Endodermal cell (in vitro differentiated cells): ENCODE results near the gene PLCL2. TPM values are rescaled to one million over a fixed set of nuclear protein-coding genes. Genes with fewer than 3 reads are reported as not detected.

ENCODE experiments used
- DNase-seq: peaks from one replicate; pipeline ENCODE4 v3.0.0-alpha.2; 2017
- H3K27ac ChIP-seq: 2 replicates; pipeline ENCODE4 v1.5.1; 2013; ENCODE audit warnings: mild to moderate bottlenecking, low read depth, low read length, moderate library complexity
- H3K27me3 ChIP-seq: 2 replicates; pipeline ENCODE4 v1.6.1; 2013; ENCODE audit warnings: mild to moderate bottlenecking, low read length, moderate library complexity; ENCODE audit not compliant: insufficient read depth, control insufficient read depth, poor library complexity, severe bottlenecking
- H3K36me3 ChIP-seq: 2 replicates; pipeline ENCODE4 v1.7.0; 2013; ENCODE audit warnings: mild to moderate bottlenecking, low read length, moderate library complexity; ENCODE audit not compliant: control insufficient read depth, insufficient read depth
- H3K4me1 ChIP-seq: one replicate; pipeline ENCODE4 v1.7.0; 2013; ENCODE audit warnings: low read length; ENCODE audit not compliant: control insufficient read depth, insufficient read depth
- H3K4me3 ChIP-seq: 2 replicates; pipeline ENCODE4 v1.5.1; 2013; ENCODE audit warnings: mild to moderate bottlenecking, low read length, moderate library complexity
- H3K9ac ChIP-seq: 2 replicates; pipeline ENCODE4 v1.6.1; 2013; ENCODE audit warnings: mild to moderate bottlenecking, low read length, moderate library complexity; ENCODE audit not compliant: poor library complexity, severe bottlenecking; ENCODE audit errors: extremely low read depth
- H3K9me3 ChIP-seq: 2 replicates; pipeline ENCODE4 v1.6.1; 2013; ENCODE audit warnings: mild to moderate bottlenecking, low read length, moderate library complexity; ENCODE audit not compliant: control insufficient read depth
- H3K27ac Mint-ChIP-seq: 2 replicates; pipeline ENCODE4 v1.8.0; 2020; ENCODE audit warnings: mixed read lengths
- H3K27me3 Mint-ChIP-seq: 2 replicates; pipeline ENCODE4 v1.8.0; 2021; ENCODE audit warnings: mild to moderate bottlenecking, mixed read lengths; ENCODE audit not compliant: insufficient read depth
- H3K36me3 Mint-ChIP-seq: 2 replicates; pipeline ENCODE4 v1.8.0; 2020; ENCODE audit warnings: low read depth, mixed read lengths
- H3K4me1 Mint-ChIP-seq: 2 replicates; pipeline ENCODE4 v1.8.0; 2020; ENCODE audit warnings: mixed read lengths
- H3K4me3 Mint-ChIP-seq: 2 replicates; pipeline ENCODE4 v1.8.0; 2020; ENCODE audit warnings: mild to moderate bottlenecking, moderate library complexity, mixed read lengths
- H3K9me3 Mint-ChIP-seq: 2 replicates; pipeline ENCODE4 v1.8.0; 2020; ENCODE audit warnings: mild to moderate bottlenecking, mixed read lengths
- CTCF ChIP-seq: fragments of 200-600 bp; sonication (generic); conservative IDR thresholded peaks from 2 replicates; pipeline ENCODE4 v1.5.0; 2021; ENCODE audit warnings: antibody characterized with exemption, mild to moderate bottlenecking
- WGBS, 2 experiments: methylation state at CpG; one replicate each; pipeline versions ENCODE4 v1.1.5 to v1.1.7; 2013; ENCODE audit warnings: missing lambda C conversion rate in 2 of 2, mixed read lengths in 1 of 2; ENCODE audit not compliant: insufficient coverage in 1 of 2, insufficient read length in 1 of 2; 5-methylcytosine and 5-hydroxymethylcytosine counted together
- total RNA-seq, 2 donors: library from RNA; stranded (reverse); fragmentation: NEBNext Ultra II Directional in 1 of 2; extraction: Animal tissue kit (Norgen Biotek cat#: 25700) in 1 of 2; gene quantifications; 2 replicates in 1 of 2; 3 replicates in 1 of 2; pipeline ENCODE4 v1.2.1, GENCODE V29; 2021

Gene PLCL2
- total RNA-seq, 2 donors from 2014 or later: 4.2 to 6.9 TPM

GRCh38 chr3:16838561-16838960 lies 46.2 kb upstream of the PLCL2 start:
- peaks cover 9% of the 10 kb centered on the region for H3K4me1 Mint-ChIP-seq
- 89 to 91% methylated on average over 1 of the region's 1 CpG for WGBS, 2 experiments

GRCh38 chr3:16839271-16840100 lies 45.3 kb upstream of the PLCL2 start:
- Histone ChIP-seq H3K27me3 (no peaks in the 10 kb centered on the region), H3K36me3 (no peaks in the 10 kb centered on the region), H3K4me3 (no peak overlapping the region), H3K9ac (no peak overlapping the region), H3K9me3 (no peaks in the 10 kb centered on the region), H3K4me1 (no peaks in the 10 kb centered on the region), H3K27ac (no peak overlapping the region)
- Mint-ChIP-seq H3K9me3 (no peaks in the 10 kb centered on the region), H3K4me3 (no peak overlapping the region), H3K4me1 (peaks cover 9% of the 10 kb centered on the region), H3K27ac (no peak overlapping the region), H3K36me3 (no peaks in the 10 kb centered on the region), H3K27me3 (no peaks in the 10 kb centered on the region)
- TF ChIP-seq CTCF: no peak
- WGBS, 2 experiments: 86 to 89% methylated on average over 6 to 10 of the region's 10 CpGs
- no peak for DNase-seq

More at GRCh38 chr3:16838561-16838960, 46.2 kb upstream of the PLCL2 start:
- DNase-seq: no peak
- no peaks in the 10 kb centered on the region for H3K9me3 ChIP-seq
- H3K27ac ChIP-seq: no peak overlapping the region
- H3K4me1 ChIP-seq: no peaks in the 10 kb centered on the region
- no peak overlapping the region for H3K27ac Mint-ChIP-seq
- no peak for TF ChIP-seq CTCF
- no peak overlapping the region for H3K9ac ChIP-seq
- no peaks in the 10 kb centered on the region for H3K36me3 Mint-ChIP-seq
- no peaks in the 10 kb centered on the region for H3K27me3 ChIP-seq
- H3K4me3 ChIP-seq: no peak overlapping the region
- H3K36me3 ChIP-seq: no peaks in the 10 kb centered on the region
- H3K4me3 Mint-ChIP-seq: no peak overlapping the region
- no peaks in the 10 kb centered on the region for H3K9me3 Mint-ChIP-seq
- H3K27me3 Mint-ChIP-seq: no peaks in the 10 kb centered on the region

- Mint-ChIP-seq H3K27ac (no peak overlapping the region), H3K27me3 (no peaks in the 10 kb centered on the region), H3K4me1 (peaks cover 9% of the 10 kb centered on the region), H3K4me3 (no peak overlapping the region), H3K9me3 (no peaks in the 10 kb centered on the region), H3K36me3 (no peaks in the 10 kb centered on the region)
- no peak overlapping the region for H3K27ac ChIP-seq
- no peak overlapping the region for H3K9ac ChIP-seq
- no CpG with 5 or more reads among the region's 1 CpG for WGBS, 2 experiments
- H3K4me1 ChIP-seq: no peaks in the 10 kb centered on the region
- H3K27me3 ChIP-seq: no peaks in the 10 kb centered on the region
- H3K36me3 ChIP-seq: no peaks in the 10 kb centered on the region
- H3K9me3 ChIP-seq: no peaks in the 10 kb centered on the region
- DNase-seq: no peak
- H3K4me3 ChIP-seq: no peak overlapping the region
- no peak for TF ChIP-seq CTCF
These were observed 44.7 kb upstream of the PLCL2 start for GRCh38 chr3:16840101-16840424.
